ENCODE measurements around the gene RAB11FIP4. TPM values are rescaled to one million over a fixed set of nuclear protein-coding genes. Genes with fewer than 3 reads are reported as not detected.

Gene RAB11FIP4
- total and polyA plus RNA-seq, 2 of the 13 experiments (the other 11 are each of a cell fraction or from before 2014, with no cell fraction given), result 28.0 to 89.3 TPM

- no peak for TF ChIP-seq ZNF121 (CRISPR knock-in tag; IDR thresholded peaks at IDR 0.05)
- TF ChIP-seq ZNF12 (CRISPR knock-in tag; IDR thresholded peaks at IDR 0.05), result no peak
- no peak for TF ChIP-seq ARNTL (CRISPR knock-in tag; IDR thresholded peaks at IDR 0.05)
Measured at GRCh38 chr17:31369266-31369665, 22.2 kb upstream of the RAB11FIP4 start (continued).

GRCh38 chr17:31371511-31372097 lies 19.9 kb upstream of the RAB11FIP4 start:
- no peak for DNase-seq (ENCODE audit: low spot score)
- Histone ChIP-seq H3K79me2 (ENCODE audit: insufficient read depth, low read length) (no peaks in the 10 kb centered on the region), H2AFZ (ENCODE audit: low read length) (no peak overlapping the region), H3K4me3 (replicated peaks in 1 of 3; ENCODE audit: insufficient read depth in 1 of 3, low read depth in 2 of 3, low read length in 3 of 3) (no peak overlapping the region), H4K20me1 (ENCODE audit: insufficient read depth, low read length) (no peaks in the 10 kb centered on the region), H3K36me3 (replicated peaks in 1 of 2; ENCODE audit: control insufficient read depth in 1 of 2, insufficient read depth in 2 of 2, low read length in 2 of 2) (peaks cover 2 to 15% of the 10 kb centered on the region in 2 experiments; a peak in 3 of 5 replicates), H3K4me1 (ENCODE audit: insufficient read depth, low read length) (no peaks in the 10 kb centered on the region), H3K27me3 (ENCODE audit: control insufficient read depth in 1 of 2, insufficient read depth in 2 of 2, low read length in 2 of 2) (no peaks in the 10 kb centered on the region), H3K4me2 (ENCODE audit: low read depth, low read length) (no peak overlapping the region), H3K9ac (ENCODE audit: insufficient read depth, low read depth, low read length) (no peak overlapping the region), H3K27ac (ENCODE audit: extremely low read length, insufficient read depth, low read length) (no peak overlapping the region), H3K9me3 (ENCODE audit: low read length) (no peaks in the 10 kb centered on the region)
- no peak for FAIRE-seq
- no TSS peak for BruUV-seq (replicated peaks)
- TF ChIP-seq ZBTB33 (CRISPR knock-in tag; IDR thresholded peaks at IDR 0.05), result no peak
- in situ Hi-C loops (cut with HindIII; ENCODE audit: extremely low pct_ligation_motif_present, low pct_unique_long_range_greater_than_20kb) (no loop called here), intact Hi-C loops (cut with micrococcal nuclease; ENCODE audit: unreplicated experiment) (no loop called here)
- 94% methylated on average over 4 of the region's 4 CpGs for WGBS (ENCODE audit: low lambda C conversion rate)
- no peak for ATAC-seq
- POLR2A ChIA-PET, result no interaction called here
- CTCF ChIA-PET (ENCODE audit: low intra/inter-chr PET ratio, low total read pairs), result no interaction called here

Measured in HepG2 (cell line).